Subcutaneous abdominal adipose tissue (tissue), 5 donors: ENCODE data around the gene PATJ.
"Not testable (repeated sequence)": the region's sequence is repeated elsewhere in the genome, so short reads cannot be mapped to it uniquely, and the experiment has no call there.

Source experiments
- H3K27ac ChIP-seq: one replicate; pipeline ENCODE4 v1.7.0; 2013; ENCODE audit warnings: low read depth, mild to moderate bottlenecking, inconsistent platforms, low read length, moderate library complexity
- H3K27me3 ChIP-seq, 5 donors: one replicate each; pipeline ENCODE4 v1.7.0; 2013; ENCODE audit warnings: low read length in 5 of 5, inconsistent platforms in 1 of 5; ENCODE audit not compliant: control insufficient read depth in 5 of 5, insufficient read depth in 4 of 5
- H3K36me3 ChIP-seq, 5 donors: one replicate each; pipeline ENCODE4 v1.7.0; 2013; ENCODE audit warnings: low read length in 5 of 5; ENCODE audit not compliant: control insufficient read depth in 5 of 5, insufficient read depth in 5 of 5
- H3K4me1 ChIP-seq, 5 donors: one replicate each; pipeline ENCODE4 v1.7.0; 2013; ENCODE audit warnings: low read length in 5 of 5, mild to moderate bottlenecking in 3 of 5, moderate library complexity in 1 of 5; ENCODE audit not compliant: control insufficient read depth in 5 of 5, insufficient read depth in 5 of 5
- H3K4me3 ChIP-seq, 5 donors: one replicate each; pipeline ENCODE4 v1.7.0; 2013; ENCODE audit warnings: low read length in 5 of 5, low read depth in 1 of 5
- H3K9ac ChIP-seq, 5 donors: one replicate each; pipeline ENCODE4 v1.7.0; 2013; ENCODE audit warnings: low read length in 5 of 5, mild to moderate bottlenecking in 4 of 5, moderate library complexity in 3 of 5
- H3K9me3 ChIP-seq, 5 donors: one replicate each; pipeline ENCODE4 v1.7.0; 2013; ENCODE audit warnings: low read length in 5 of 5; ENCODE audit not compliant: control insufficient read depth in 5 of 5
- donor health status: healthy.
- donor health status: healthy.
- donor health status: healthy.
- donor health status: healthy.
- donor health status: healthy.

Gene PATJ

GRCh38 chr1:61812916-61813315 lies 70.6 kb downstream of the PATJ start:
- Histone ChIP-seq H3K4me1 (no peaks in the 10 kb centered on the region), H3K36me3 (no peaks in the 10 kb centered on the region), H3K27me3 (no peaks in the 10 kb centered on the region), H3K4me3 (no peak overlapping the region), H3K9ac (no peak overlapping the region), H3K9me3 (no peaks in the 10 kb centered on the region), H3K27ac (no peak overlapping the region)

- H3K4me3 ChIP-seq, result no peak overlapping the region
- H3K9me3 ChIP-seq, result no peaks in the 10 kb centered on the region
- no peaks in the 10 kb centered on the region for H3K4me1 ChIP-seq
- H3K36me3 ChIP-seq, result peaks cover 0 to 5% (median 0%) of the 10 kb centered on the region in 5 donors
- no peak overlapping the region for H3K9ac ChIP-seq
- no peaks in the 10 kb centered on the region for H3K27me3 ChIP-seq
- H3K27ac ChIP-seq, result no peak overlapping the region
Observed at GRCh38 chr1:61816191-61816590, 73.9 kb downstream of the PATJ start.

- Histone ChIP-seq H3K36me3 (peaks cover 0 to 13% (median 4%) of the 10 kb centered on the region in 5 donors), H3K4me1 (no peaks in the 10 kb centered on the region), H3K9me3 (no peaks in the 10 kb centered on the region), H3K4me3 (no peak overlapping the region), H3K9ac (no peak overlapping the region), H3K27ac (no peak overlapping the region), H3K27me3 (no peaks in the 10 kb centered on the region)
Observed at GRCh38 chr1:61818992-61819391, 76.7 kb downstream of the PATJ start.

- Histone ChIP-seq H3K4me3 (no peak overlapping the region), H3K4me1 (no peaks in the 10 kb centered on the region), H3K9me3 (no peaks in the 10 kb centered on the region), H3K36me3 (peaks cover 0 to 13% (median 4%) of the 10 kb centered on the region in 5 donors), H3K9ac (no peak overlapping the region), H3K27me3 (no peaks in the 10 kb centered on the region), H3K27ac (no peak overlapping the region)
Observed at GRCh38 chr1:61819421-61819820, 77.1 kb downstream of the PATJ start.

GRCh38 chr1:61825393-61825792 lies 83.1 kb downstream of the PATJ start:
- Histone ChIP-seq H3K4me1 (no peaks in the 10 kb centered on the region), H3K36me3 (peaks cover 0 to 17% (median 13%) of the 10 kb centered on the region in 5 donors), H3K27me3 (no peaks in the 10 kb centered on the region), H3K27ac (no peak overlapping the region), H3K4me3 (no peak overlapping the region), H3K9ac (no peak overlapping the region), H3K9me3 (no peaks in the 10 kb centered on the region)

- H3K27me3 ChIP-seq, result no peaks in the 10 kb centered on the region
- H3K4me3 ChIP-seq, result no peak overlapping the region
- H3K9me3 ChIP-seq, result no peaks in the 10 kb centered on the region
- no peaks in the 10 kb centered on the region for H3K4me1 ChIP-seq
- no peak overlapping the region for H3K9ac ChIP-seq
- no peak overlapping the region for H3K27ac ChIP-seq
- H3K36me3 ChIP-seq, result peaks cover 0 to 13% (median 7%) of the 10 kb centered on the region in 5 donors
Observed at GRCh38 chr1:61828805-61829204, 86.5 kb downstream of the PATJ start.

- H3K4me3 ChIP-seq, result no peak overlapping the region
- no peaks in the 10 kb centered on the region for H3K4me1 ChIP-seq
- H3K27me3 ChIP-seq, result no peaks in the 10 kb centered on the region
- H3K9me3 ChIP-seq, result no peaks in the 10 kb centered on the region
- no peak overlapping the region for H3K27ac ChIP-seq
- H3K9ac ChIP-seq, result no peak overlapping the region
- peaks cover 0 to 7% (median 0%) of the 10 kb centered on the region in 5 donors for H3K36me3 ChIP-seq
Observed at GRCh38 chr1:61836649-61837048, 94.4 kb downstream of the PATJ start.

- H3K27ac ChIP-seq, H3K36me3 ChIP-seq, H3K27me3 ChIP-seq, H3K9ac ChIP-seq, H3K9me3 ChIP-seq, H3K4me3 ChIP-seq, H3K4me1 ChIP-seq: not testable (repeated sequence)
Observed at GRCh38 chr1:61837607-61838006, 95.3 kb downstream of the PATJ start.

- no peaks in the 10 kb centered on the region for H3K9me3 ChIP-seq
- no peaks in the 10 kb centered on the region for H3K36me3 ChIP-seq
- H3K27ac ChIP-seq, result no peak overlapping the region
- H3K9ac ChIP-seq, result no peak overlapping the region
- H3K4me1 ChIP-seq, result no peaks in the 10 kb centered on the region
- no peak overlapping the region for H3K4me3 ChIP-seq
- H3K27me3 ChIP-seq, result no peaks in the 10 kb centered on the region
Observed at GRCh38 chr1:61839679-61840078, 97.4 kb downstream of the PATJ start.

GRCh38 chr1:61842036-61842435 lies 99.8 kb downstream of the PATJ start:
- H3K27ac ChIP-seq, result no peak overlapping the region
- no peak overlapping the region for H3K9ac ChIP-seq
- H3K4me1 ChIP-seq, result no peaks in the 10 kb centered on the region
- H3K9me3 ChIP-seq, result no peaks in the 10 kb centered on the region
- H3K36me3 ChIP-seq, result no peaks in the 10 kb centered on the region
- H3K27me3 ChIP-seq, result no peaks in the 10 kb centered on the region
- H3K4me3 ChIP-seq, result no peak overlapping the region
